Amniotic stem cell (primary cell): ENCODE measurements around the gene SCGB2B2.
"Not testable (repeated sequence)": the region's sequence is repeated elsewhere in the genome, so short reads cannot be mapped to it uniquely, and the experiment has no call there.

Source experiments
- DNase-seq: peaks from one replicate; lab custom pipeline; 2025; lab: John Stamatoyannopoulos, UW

The SCGB2B2 gene, protein sequence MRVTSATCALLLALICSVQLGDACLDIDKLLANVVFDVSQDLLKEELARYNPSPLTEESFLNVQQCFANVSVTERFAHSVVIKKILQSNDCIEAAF

DNA sequence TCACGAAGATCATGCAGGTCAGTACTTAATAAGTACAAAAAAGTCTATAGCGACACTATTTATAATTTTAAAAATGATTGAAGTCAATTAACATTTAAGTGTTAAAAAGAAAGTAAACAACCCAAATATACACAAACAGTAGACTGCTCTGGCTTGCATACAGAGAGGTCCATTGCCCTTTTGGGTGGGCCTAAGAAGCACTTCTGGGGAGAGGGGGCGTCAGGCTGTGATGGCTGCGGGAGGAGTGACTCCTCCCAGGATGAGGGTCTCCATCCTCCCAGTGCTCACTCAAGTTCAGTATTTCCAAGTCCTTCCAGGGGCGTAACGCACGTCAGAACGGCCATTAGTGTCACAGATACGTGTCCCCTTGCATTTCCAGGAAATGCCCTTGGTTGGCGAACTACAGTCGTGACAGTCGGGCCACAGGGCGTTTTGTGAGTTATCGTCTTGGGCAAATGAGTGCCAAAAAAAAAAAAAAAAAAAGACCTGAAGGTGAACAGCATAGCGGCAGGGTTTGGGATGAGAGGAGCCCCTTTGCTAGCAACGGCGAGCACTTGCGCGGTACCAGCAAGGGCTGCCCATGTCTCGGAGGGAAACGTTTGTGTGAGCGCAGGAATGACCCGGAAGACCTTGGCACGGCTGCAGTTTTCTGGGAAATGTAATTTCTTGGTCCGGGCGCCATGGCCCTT is at the start of gene SCGB2B2:
Gene SCGB2B2 (minus strand): TSS at position 463 of the 689 bp plus-strand sequence. CDS start 82,596 bp downstream, outside the sequence.
- no peak for DNase-seq

DNA sequence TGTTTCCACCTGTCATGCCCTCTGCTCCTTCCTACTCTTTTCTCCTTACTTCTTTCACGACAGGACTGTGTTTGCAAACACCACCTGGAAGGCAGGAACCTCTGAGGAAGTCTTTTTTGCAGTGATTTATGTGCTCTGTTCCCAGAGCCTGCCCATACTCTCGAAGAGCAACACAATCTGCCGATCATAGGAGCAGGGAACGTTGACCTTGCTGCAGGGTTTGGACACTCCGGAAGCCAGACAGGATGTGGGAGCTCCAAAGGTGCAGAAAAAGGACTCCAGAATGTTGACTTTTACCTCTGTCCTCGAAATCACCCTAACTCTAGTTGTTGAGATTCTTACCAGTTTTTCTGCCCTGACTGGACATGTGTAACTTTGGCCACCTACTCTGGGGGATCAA is 48.4 kb upstream of the SCGB2B2 start:
- no peak for DNase-seq

DNA sequence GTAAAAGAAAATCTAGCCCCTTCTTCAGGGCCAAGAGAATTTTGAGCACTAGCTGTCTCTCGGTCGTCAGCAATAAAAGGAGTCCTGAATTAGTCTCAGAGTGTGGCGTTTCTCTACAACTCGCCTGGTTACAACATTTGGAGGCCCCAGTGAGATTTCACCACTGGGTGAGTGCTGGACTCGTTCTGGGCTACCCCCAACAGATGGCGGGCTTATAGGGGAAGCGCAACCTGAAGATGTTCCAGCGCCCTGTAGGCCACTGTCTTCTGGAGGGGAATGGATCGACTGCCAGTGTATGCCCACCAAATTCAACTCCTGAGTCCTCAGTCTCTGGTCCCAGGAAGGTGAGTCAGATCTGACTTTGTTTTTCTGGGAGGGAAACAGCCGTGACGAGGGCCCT is 45.4 kb upstream of the SCGB2B2 start:
- no peak for DNase-seq

DNA sequence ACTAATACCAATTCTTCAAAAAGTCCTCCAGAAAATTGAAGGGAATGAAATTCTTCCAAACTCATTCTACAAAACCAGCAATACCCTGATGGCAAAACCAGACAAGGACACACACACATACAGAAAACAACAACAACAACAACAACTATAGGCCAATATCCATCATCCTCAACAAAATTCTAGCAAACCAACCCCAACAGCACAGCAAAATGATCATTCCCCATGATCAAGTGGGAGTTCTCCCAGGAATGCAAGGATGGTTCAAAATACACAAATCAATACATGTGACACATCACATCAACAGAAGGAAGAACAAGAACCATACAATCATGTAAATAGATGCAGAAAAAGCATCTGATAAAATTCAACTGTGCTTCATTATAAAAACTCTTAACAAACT is 38.4 kb upstream of the SCGB2B2 start:
- DNase-seq: no peak

DNA sequence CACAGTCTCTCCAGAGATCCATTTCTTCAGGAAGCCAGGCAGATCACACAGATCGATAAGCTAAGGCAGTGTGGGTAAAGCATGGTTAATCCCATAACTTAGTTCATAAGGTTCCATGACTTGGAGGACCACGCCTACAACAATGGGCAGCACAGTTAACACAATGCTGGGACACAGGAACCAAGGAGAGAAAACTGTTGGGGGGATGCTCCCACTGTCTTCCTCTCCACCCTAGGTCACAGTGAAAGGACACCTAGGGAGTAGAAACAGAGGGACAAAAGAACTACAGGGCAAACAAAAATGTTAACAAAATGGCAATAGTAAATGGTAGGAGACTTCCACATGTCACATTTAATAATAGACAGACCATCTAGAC is 36.3 kb upstream of the SCGB2B2 start:
- DNase-seq: no peak

DNA sequence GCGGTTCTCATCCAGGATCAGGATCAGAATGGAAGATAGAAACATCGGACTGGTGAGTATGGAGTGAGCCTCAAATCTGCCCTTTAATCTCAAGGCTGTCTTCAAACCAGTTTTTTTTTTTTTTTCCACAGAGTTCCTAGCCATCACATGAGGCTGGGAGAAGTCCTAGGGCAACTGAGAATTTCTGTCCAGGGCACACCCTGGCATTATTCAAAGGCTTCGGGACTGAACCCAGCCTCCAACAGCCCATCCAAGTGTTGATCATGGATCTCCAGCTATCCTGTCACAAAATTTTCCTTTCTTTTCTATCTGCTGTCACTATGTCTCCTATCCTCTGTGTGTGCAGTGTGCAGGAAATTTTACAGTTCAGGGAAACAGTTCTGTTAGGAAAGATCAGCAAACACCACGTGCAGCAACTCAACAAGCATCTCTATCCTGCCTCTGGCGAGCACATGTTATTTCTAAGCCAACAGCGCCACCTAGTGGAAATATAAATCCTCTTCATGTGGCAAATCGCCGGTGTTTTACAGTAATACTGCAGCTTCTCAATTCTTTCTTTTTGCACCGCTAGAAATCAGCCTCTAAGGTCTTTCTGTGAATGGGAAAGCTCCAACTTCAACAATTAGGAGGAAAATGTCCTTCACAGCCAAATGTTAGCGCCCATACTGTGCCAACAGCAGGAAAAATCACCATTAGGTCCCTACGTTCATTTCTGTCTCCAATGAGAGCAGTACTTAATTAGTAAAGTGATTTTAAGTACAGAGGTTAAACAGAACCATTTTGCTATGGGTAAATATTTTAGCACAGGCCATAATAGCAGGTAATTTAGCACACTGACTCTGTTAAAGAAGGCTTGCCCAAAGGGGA is 35.7 kb upstream of the SCGB2B2 start:
- DNase-seq: peak; percentile 78

DNA sequence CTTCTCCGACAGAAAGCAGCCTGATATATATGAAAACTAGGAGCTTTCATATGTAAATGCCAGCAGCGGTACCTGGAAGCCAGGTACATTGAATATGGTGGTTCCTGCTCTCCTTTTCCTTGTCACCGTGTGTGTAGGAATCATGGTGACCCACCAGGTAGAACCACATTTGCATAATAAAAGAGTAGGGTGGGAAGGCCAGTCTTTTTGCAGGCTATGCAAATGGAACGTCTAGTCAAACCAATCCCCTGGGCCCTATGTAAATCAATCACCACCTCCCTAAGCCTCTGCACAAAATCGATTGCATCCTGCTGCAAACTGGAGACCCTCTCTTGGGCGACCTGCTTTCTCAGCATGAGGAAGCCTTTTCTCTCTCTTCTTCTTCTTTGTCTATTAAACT is 34.9 kb upstream of the SCGB2B2 start:
- no peak for DNase-seq

DNA sequence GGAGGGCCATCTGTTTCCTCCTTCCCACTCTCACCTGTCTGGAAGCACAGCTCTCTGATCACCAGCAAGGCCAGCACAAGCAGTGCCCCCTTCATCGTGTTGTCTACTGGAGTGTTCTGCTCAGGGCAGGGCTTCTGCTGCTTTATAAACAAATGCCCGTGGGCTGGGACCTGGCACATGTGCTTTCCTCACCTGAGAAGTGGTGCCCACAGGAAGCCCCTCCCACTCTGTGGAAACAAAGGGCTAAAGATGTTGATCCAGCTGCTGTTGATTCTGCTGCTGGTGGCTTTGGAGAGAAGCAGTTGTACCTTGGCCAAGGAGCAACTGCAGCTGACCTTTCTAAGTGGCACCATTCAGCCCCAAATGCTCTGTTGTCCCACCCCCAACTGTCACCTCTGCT is 30.7 kb upstream of the SCGB2B2 start:
- no peak for DNase-seq

DNA sequence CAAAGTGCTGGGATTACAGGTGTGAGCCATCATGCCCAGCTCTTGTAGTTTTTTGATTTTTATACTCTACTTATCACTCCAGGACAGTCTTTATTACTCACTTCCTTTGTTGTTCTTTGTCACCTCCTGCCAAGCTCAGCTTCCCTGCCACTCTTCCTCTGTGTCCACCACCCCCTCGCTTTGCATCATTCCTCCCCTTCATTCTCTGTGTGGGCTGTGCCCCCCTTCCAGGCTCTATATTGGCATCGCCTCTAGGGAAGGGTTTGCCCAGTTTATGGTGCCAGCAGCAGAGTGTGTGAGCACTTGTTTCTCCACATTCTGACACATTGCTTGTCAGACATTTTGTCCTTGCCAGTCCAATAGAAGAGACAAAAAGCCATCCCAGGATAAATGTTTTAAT is 15.6 kb upstream of the SCGB2B2 start:
- DNase-seq: no peak

DNA sequence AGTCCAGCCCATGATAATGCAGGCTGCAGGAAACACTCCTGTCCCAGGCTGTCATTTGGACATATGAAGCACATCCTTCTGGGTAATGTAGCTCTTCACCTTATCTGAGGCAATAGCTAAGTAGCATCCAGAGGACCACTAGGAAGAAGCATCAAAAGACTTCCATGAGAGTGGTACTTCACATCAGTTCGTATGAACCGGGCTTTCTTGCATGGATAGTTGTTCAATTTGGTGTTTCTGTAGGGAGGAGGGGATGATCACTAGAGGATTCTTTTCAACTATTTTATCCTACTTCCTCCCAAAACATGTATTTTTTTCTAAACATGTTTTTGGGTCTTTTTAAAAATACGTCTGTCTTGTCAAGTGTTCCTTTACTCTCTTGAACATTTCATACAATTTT is 13.4 kb upstream of the SCGB2B2 start:
- DNase-seq: no peak

DNA sequence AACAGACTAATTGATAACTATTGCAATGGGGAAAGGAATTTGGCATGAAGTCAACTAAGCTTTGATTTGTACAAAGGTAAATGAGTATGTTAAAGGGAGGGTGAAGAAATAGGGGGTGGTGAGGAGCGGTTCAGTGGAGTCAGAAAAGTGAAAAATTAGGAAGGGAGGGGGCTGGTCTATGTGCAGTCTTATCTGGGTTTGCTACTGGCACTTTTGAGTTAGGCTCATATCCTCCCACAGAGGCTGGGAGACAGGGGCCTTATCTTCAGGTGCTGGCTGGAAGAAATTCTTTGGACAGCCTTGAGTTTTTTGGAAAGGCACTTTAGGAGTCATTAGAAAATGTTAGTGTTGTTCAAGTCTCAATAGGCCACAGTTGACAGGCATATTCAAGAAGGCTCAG is 11.6 kb upstream of the SCGB2B2 start:
- no peak for DNase-seq

DNA sequence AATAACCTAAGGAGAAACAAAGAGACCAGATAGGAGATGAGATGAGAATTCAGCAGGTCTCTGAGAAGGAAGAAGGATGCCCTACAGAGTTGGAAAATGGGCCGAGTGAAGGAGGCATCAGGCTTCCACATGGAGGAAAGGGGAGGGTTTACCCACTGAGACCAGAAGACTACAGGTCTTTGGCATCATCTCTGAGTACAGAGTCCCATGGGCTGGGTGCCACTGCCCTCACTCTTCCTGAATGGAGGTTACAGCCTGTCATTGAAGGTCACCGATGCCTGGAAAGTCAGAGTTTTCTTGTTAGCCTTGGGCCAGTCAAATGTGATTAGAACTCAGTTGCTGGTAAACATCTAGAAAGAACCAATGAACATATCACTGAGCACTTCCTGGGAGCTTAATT is 10.4 kb upstream of the SCGB2B2 start:
- DNase-seq: no peak

DNA sequence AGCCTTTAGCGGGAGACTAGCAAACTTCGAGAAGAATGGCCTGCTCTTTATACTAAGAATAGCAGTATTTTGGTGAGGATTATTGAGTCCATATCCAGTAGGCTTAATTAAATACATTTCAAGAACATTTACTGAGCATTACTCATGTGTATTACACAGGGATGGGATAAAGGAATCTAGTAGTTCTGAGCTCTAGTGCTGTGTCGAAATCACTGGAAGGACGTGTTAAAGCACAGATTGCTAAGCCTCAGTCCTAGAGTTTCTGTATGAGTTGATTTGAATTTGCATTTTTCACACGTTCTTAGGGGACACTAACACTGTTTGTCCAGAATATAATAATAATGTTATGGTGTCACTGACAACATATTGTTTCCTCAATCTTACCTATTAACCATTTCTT is 9.5 kb upstream of the SCGB2B2 start:
- no peak for DNase-seq

DNA sequence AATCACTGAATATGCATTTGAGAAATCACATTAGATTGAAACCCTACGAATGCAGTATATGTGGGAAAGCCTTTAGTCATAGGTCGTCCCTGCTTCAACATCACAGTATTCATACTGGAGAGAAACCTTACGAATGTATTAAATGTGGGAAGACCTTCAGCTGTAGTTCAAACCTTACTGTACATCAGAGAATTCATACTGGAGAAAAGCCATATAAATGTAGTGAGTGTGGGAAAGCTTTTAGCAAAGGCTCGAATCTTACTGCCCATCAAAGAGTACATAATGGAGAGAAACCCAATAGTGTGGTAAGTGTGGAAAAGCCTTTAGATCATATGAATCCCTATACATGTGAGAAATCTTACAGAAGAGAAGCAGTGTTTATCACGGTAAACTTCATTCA is 8.3 kb upstream of the SCGB2B2 start:
- not testable (repeated sequence) for DNase-seq

DNA sequence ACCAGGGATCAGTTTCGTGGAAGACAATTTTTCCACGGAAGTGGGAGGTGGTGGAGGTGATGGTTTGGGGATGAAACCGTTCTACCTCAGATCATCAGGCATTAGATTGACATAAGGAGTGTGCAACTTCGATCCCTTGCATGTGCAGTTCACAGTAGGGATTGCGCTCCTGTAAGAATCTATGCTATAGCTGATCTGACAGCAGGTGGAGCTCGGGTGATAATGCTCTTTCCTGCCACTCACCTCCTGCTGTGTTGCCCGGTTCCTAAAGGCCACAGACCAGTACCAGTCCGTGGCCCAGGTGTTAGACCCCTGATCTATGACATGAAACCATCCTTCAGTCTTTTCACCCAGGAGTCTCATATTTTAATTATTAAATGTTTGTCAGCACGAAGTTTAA is 4.5 kb upstream of the SCGB2B2 start:
- DNase-seq: no peak

DNA sequence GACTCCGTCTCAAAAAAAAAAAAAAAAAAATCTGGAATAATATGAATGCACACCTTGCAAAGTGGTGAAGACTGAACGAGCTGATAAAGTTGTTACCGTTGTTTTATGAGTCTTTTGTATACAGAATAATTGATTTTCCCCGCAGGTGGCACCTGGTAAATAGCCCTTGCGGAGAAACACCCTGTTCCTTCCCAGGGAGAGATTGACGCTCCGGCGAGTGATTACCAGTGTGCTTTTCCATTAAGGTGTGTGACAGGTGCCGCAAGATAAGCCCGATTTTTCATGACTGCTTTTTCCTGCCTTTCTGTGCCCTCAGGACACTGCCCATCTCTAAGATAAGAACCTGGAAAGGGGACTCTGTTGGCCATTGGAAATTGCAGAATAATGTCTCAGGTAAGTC is 1.5 kb upstream of the SCGB2B2 start:
- no peak for DNase-seq

DNA sequence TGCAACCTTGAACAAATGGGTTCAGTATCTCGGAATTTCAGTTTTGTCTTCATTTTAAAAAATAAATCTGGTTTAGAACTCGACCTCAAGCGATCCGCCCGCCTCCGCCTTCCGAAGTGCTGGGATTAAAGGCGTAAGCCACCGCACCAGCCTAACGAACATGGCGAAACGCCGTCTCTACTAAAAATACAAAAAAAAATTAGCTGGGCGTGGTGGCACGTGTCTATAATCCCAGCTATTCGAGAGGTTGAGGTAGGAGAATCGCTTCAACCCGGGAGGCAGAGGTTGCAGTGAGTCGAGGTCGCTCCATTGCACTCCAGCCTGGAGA is 1.1 kb upstream of the SCGB2B2 start:
- no peak for DNase-seq

DNA sequence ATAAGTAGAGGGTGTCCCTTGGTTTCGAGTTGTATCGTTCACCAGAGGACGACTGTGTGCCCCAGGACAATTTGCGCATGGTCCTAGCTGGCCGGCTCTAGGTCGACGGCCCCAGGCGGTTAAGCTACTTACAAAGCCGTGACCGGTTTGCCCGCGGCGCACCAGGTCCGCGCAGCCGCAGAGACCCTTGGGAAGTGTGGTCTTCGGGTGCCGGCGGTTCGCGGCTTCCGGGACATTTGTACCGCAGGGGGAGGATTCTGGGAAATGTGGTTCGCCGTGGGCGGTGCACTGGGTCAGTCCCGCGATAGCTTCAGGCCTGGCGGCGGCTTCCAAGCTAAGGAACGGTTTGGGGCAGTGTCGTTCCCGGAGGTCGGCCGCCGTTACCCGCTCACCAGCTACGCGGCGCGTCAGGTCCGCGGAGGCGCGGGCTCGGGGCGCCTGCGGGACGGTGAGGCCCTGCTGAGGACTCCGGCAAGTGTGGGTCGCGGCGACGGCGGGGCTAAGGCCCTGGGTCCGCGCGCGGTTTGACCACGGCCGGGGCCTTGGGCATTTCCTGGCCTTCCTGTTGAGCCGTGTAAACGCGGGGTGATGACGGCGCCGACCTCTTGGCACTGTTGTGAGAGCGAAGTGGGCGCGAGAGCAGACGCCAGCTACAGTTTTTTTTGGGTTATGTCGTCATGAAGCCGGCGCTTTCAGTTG is 576 bp upstream of the SCGB2B2 start, which contains the start of gene ZNF302:
Gene ZNF302 (plus strand): TSS at position 293 of the 699 bp plus-strand sequence. CDS start 1,127 bp downstream, outside the sequence.
- peak; percentile 93 for DNase-seq

DNA sequence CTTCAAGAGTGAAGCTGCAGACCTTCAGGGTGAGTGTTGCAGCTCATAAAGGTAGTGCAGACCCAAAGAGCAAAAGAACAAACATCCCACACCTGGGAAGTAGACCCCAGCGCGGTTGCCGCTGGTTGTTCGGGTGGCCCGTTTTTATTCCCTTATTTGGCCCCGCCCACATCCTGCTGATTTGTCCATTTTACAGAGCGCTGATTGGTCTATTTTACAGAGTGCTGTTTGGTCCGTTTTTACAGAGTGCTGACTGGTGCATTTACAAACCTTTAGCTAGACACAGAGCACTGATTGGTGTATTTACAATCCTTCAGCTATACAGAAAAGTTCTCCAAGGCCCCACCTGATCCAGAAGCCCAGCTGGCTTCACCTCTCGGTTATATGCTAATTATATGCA is 1.0 kb downstream of the SCGB2B2 start:
- no peak for DNase-seq

DNA sequence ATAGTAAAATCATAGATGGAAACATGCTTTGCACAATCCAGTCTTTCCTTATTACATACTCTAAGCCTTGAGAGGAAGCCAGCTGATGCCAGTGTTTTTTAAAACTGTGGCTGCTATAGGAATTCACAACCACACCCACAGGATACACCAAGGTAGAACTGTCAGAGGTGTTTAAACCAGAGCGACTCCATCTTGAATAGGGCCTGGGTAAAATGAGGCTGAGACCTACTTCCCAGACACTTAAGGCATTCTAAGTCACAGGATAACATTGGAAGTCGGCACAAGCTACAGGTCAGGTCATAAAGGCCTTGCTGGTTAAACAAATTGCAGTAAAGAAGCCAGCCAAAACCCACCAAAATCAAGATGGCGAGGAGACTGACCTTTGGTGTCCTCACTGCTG is 1.7 kb downstream of the SCGB2B2 start:
- DNase-seq: no peak

DNA sequence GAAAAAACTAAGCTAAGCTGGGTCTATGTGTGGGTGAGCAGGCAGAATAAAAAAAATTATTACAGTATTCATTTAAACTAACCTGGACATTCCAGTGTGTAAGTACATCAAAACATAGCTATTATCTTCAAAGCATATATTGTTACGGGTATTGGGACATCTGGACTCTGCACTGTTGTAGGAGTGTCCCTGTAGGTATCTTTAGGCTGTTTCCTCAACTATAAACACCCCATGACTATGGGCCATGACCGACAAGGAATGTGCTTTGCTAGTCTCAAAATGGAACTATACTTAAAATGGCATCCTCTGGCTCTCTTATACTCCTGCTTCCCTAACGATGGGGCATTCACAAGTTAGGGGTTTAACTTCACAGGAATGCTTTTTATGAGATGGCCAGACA is 3.4 kb downstream of the SCGB2B2 start:
- no peak for DNase-seq

DNA sequence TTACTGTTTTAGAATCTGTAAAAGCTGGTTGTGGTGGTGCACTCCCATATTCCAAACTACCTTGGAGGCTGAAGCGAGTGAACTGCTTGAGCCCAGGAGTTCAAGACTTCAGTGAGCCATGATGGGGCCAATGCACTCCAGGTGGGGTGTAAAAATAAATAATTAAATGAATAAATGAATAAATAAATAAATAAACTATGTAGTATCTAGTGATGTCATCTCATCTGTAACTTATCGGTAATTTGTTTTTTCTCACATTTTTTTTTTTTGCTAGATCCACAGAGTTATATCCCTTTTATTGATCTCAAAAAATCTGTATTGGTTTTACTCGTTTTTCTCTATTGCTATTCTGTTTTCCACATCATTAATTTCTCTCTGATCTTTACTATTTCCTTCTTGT is 5.0 kb downstream of the SCGB2B2 start:
- no peak for DNase-seq

DNA sequence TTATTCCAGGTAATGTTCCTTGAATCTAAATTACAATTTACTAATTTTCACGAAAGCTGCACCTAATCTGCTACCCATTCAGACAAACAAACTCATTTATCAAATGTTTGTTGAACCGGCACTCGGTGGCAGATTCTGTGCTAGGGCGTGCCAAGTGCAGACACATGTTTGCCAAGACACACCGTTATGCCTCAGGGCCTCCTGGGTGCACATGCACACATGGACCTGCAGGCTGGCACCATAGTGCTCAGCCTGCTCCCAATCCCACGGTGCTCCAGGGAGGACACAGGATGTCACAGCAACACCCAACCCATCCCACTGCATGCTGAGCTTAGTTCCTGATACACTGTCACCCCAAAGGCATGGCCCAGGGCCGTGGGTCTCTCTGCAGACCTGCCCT is 7.7 kb downstream of the SCGB2B2 start:
- no peak for DNase-seq
